Lower leg skin (tissue), 4 donors: ENCODE data around the gene ADM. TPM values are rescaled to one million over a fixed set of nuclear protein-coding genes. Genes with fewer than 3 reads are reported as not detected.

Source experiments
- DNase-seq, 2 donors: peaks; one replicate each; pipeline ENCODE4 v3.0.0-alpha.2; 2019; ENCODE audit warnings: low spot score in 2 of 2
- H3K4me3 ChIP-seq: fragments of 200-600 bp; sonication (generic); 2 replicates; pipeline ENCODE4 v1.5.1; 2017; ENCODE audit warnings: mild to moderate bottlenecking, low read depth; ENCODE audit not compliant: poor library complexity, severe bottlenecking
- POLR2A ChIP-seq, 2 donors: fragments of 450-650 bp; IDR thresholded peaks; one replicate each; pipeline ENCODE4 v1.6.1; 2016 to 2017; ENCODE audit warnings: antibody characterized with exemption in 2 of 2, mild to moderate bottlenecking in 1 of 2, moderate library complexity in 1 of 2
- WGBS, 2 donors: methylation state at CpG; one replicate each; pipeline ENCODE4 v1.1.5; 2018; 5-methylcytosine and 5-hydroxymethylcytosine counted together
- intact Hi-C: fragments of 100-400 bp; cut with DNase I; formaldehyde crosslinking; loops from one replicate; pipeline ENCODE4 v1.15.0; 2023; ENCODE audit warnings: low total_unique reads
- total RNA-seq, 4 donors: library from RNA; depleted of rRNA; stranded (reverse); fragments of >200 nt; gene quantifications; one replicate each; pipeline ENCODE4 v1.1.0, GENCODE V29; 2016
- TF ChIP-seq, protein P1 (sequence below), 3 donors: fragments of 450-650 bp; IDR thresholded peaks; one replicate each; pipeline ENCODE4 v1.5.1; 2016; ENCODE audit warnings: antibody characterized with exemption in 3 of 3, mild to moderate bottlenecking in 3 of 3, moderate library complexity in 2 of 3

Gene ADM
- total RNA-seq, 4 donors from 2014 or later = 117 to 406 (median 299) TPM

DNA sequence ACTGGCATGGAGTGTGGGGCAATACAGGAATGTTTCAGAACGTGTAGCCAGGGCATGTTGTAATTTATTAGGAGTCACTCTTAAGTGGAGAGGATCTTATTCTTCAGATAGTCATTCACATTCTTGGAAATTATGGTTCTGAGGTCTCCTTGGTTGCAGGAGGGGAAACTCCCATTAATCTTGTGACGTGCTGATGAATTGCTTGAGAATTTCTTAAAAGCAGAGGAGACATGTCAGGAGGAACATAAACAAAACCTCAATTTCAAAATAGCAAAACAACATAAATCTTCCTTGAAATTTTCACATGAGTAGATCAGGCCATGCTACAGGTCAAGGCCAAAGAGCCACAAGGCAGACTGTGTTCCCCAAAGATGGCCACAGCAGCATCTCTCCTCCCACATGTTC lies 50.4 kb downstream of the ADM start:
- TF ChIP-seq POLR2A (IDR thresholded peaks at IDR 0.05) = no peak
- DNase-seq = no peak
- intact Hi-C loops = no loop called here
- no peak overlapping the region for H3K4me3 ChIP-seq
- 9 to 16% methylated on average over 2 of the region's 2 CpGs for WGBS, 2 donors

DNA sequence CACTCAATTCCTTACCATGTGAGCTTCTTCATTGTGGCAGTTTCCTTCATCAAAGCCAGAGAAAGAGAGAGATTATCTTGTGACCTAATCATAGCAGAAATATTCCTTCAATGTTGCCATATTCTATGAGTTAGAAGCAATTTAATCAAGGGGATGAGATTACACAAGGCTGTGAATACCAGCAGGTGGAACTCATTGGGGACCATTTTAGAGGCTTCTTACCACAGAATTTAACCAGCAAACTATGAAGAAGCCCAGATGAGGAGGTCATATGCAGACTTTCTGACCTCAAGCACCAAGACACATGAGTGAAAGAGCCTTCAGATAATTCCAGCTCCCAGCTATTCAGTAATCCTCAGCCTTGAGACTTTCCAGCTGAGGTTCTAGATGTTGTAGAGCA lies 51.3 kb downstream of the ADM start:
- H3K4me3 ChIP-seq = no peak overlapping the region
- intact Hi-C loops = no loop called here
- no peak for TF ChIP-seq POLR2A (IDR thresholded peaks at IDR 0.05)
- TF ChIP-seq, protein P1, sequence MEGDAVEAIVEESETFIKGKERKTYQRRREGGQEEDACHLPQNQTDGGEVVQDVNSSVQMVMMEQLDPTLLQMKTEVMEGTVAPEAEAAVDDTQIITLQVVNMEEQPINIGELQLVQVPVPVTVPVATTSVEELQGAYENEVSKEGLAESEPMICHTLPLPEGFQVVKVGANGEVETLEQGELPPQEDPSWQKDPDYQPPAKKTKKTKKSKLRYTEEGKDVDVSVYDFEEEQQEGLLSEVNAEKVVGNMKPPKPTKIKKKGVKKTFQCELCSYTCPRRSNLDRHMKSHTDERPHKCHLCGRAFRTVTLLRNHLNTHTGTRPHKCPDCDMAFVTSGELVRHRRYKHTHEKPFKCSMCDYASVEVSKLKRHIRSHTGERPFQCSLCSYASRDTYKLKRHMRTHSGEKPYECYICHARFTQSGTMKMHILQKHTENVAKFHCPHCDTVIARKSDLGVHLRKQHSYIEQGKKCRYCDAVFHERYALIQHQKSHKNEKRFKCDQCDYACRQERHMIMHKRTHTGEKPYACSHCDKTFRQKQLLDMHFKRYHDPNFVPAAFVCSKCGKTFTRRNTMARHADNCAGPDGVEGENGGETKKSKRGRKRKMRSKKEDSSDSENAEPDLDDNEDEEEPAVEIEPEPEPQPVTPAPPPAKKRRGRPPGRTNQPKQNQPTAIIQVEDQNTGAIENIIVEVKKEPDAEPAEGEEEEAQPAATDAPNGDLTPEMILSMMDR (IDR thresholded peaks at IDR 0.05) = no peak
- no peak for DNase-seq

Other genes with a start within 250 kb of the ADM start
- gene SBF2, start 10.9 kb upstream of the ADM start, total RNA-seq = 10 to 100 TPM; 29.7 to 60.4 (median 36.0) TPM
- gene AMPD3, start 150.2 kb downstream of the ADM start, total RNA-seq = 10 to 100 TPM; 30.2 to 43.3 (median 32.6) TPM
- gene RNF141, start 236.1 kb downstream of the ADM start, total RNA-seq = 10 to 100 TPM; 70.6 to 74.9 (median 74.2) TPM